GM10266 (cell line): Measurements from ENCODE around the gene C1orf116.

Source experiments
- DNase-seq: peaks from one replicate; pipeline ENCODE4 v3.0.0; 2012; ENCODE audit errors: extremely low spot score
- TF ChIP-seq, protein P1 (sequence below): IDR thresholded peaks from 2 replicates; pipeline ENCODE4 v1.5.1; 2012; ENCODE audit warnings: mild to moderate bottlenecking, low read depth; ENCODE audit not compliant: control insufficient read depth, insufficient read depth; ENCODE audit errors: missing control alignments

C1orf116 gene

GRCh38 chr1:206975306-206975705, 57.2 kb downstream of the C1orf116 start:
- TF ChIP-seq, protein P1, sequence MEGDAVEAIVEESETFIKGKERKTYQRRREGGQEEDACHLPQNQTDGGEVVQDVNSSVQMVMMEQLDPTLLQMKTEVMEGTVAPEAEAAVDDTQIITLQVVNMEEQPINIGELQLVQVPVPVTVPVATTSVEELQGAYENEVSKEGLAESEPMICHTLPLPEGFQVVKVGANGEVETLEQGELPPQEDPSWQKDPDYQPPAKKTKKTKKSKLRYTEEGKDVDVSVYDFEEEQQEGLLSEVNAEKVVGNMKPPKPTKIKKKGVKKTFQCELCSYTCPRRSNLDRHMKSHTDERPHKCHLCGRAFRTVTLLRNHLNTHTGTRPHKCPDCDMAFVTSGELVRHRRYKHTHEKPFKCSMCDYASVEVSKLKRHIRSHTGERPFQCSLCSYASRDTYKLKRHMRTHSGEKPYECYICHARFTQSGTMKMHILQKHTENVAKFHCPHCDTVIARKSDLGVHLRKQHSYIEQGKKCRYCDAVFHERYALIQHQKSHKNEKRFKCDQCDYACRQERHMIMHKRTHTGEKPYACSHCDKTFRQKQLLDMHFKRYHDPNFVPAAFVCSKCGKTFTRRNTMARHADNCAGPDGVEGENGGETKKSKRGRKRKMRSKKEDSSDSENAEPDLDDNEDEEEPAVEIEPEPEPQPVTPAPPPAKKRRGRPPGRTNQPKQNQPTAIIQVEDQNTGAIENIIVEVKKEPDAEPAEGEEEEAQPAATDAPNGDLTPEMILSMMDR, result no peak
- no peak for DNase-seq

DNA sequence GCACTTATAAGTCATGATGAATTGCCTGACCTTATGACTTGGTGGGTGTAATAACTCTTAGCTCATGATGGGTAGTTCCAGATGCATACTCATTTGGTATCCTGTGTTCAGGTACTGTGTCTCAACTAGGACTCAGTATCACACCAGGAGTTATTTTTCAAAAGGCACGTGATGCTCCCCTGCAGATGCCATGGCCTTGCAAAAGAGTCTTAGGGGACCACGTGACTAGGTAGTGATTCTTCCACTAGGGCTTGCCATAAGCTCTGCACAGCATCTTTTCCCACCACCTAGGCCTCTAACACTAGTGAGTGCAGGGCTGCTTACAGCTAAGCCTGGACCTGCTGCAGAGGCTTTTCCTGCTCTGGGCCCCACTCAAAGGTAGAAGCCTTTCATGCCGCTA, 58.4 kb downstream of the C1orf116 start:
- no peak for DNase-seq
- TF ChIP-seq, protein P1, result no peak

DNA sequence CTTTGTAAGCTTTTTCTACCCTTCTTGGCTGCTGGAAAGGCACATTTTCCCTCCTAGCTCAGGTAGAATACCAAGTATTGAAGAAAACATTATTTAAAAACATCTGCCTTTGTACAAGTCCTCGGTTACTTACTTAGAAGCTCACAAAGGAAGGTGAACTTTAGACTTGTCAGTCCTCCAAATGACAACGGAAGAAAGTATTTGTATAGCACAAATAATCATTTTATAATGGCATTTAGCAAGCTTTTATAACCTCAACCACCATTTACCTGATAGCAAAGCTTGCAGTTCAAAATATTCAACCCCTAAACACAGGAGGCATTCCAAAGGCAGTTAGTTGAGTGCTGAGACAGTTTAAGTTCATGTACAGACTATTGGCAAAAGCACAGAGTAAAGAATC, 59.8 kb downstream of the C1orf116 start:
- TF ChIP-seq, protein P1, result no peak
- no peak for DNase-seq

DNA sequence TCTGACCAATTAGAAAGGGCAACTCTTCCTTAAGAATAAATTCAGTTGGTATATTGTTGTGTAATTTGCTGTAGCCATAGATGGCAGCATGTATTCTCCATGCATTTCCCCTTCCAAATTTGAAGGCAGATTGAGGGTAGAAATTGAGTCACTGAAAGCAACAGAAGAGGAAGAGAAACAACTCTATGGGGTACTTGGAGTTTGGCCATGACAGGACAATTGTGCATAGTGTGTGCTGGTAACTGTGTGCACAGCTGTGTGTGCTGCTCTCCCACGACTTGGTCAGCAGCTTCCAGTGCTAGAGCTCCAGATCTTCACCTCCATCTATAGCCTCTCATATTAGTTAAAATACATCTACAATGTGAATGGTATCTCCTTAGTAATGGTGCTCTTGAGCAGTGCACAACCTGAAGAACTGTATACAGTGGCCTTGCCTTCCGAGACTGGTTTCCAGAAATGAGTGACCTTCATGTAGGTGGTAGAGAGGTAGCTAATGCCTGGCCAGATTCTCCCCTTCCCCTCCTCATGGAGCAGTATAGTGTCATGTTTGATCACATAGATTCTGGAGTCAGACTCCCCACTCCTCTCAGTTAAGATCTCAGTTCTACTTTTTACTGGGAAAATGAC, 61.4 kb downstream of the C1orf116 start:
- DNase-seq, result no peak
- TF ChIP-seq, protein P1, result no peak

- DNase-seq, result no peak
- TF ChIP-seq, protein P1, result no peak
Observed at GRCh38 chr1:206970446-206970845, 62.1 kb downstream of the C1orf116 start, which contains the start of gene FCAMR. Gene FCAMR (minus strand): TSS chr1:206970460. CDS start chr1:206970125, 335 bp downstream.

DNA sequence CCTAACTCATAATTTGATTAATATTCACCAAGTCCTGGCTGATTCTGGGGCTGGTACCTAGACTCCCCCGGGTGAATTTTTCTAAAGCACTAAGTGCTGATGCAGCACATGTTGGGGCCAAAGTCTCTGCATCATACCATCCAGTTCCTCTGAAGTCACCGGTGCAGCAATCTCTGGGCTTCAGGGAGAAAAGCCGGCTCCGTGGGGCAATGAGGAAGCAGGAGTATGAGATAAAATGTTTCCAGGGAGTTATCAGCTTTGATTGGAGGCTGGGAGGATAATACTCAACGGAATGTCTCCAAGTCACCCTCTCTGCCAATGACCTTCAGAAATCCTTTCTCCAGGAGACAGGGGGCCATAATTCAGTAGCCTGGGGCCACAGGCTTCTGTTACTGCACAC, 63.5 kb downstream of the C1orf116 start:
- TF ChIP-seq, protein P1, result no peak
- DNase-seq, result no peak
